ENCODE measurements around the gene ABCB8. TPM values are rescaled to one million over a fixed set of nuclear protein-coding genes. Genes with fewer than 3 reads are reported as not detected.
A peak's percentile ranks its signal among the peaks of the same experiment; 100 is the strongest.

The ABCB8 gene
- total and polyA plus RNA-seq, 9 of the 15 experiments (the other 6 are each of a cell fraction or from before 2014, with no cell fraction given) = 7.6 to 106 (median 36.3) TPM

DNA sequence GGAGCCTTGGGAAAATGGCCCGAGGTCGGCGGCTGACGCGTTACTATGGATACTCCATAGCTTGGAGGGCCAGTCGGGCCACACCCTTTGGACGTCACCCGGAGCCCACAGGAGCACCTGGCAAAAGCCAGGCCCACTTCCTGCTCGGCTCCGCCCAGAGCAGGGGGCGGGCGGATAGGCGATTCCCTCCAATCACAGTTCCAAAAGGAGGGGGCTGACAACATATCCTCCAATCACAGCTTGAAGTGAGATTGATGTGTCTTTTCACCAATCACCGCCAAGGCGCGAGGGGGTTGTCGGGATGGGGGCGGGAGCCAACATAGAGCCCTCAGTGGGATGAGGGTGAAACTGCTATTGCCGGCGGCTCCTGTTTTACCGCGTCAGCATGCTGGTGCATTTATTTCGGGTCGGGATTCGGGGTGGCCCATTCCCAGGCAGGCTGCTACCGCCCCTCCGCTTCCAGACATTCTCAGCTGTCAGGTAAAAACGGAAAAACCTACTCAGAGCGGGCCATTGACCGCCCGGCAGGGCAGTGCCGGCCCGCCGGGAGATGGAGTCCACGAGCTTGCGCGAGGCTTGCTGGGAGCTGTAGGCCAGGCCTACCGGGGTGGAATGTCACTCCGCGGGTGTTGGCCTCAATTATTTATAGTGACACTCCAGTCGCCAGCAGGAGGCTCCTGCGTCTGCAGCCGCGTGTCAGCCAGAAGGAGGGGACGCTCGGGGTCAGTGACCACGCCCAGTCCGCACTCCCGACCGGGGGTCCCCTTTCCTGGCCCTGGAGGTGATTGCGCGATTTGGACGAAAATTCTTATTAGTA is at the start of gene ABCB8 (continued):
- TF ChIP-seq ZNF124 (CRISPR knock-in tag; IDR thresholded peaks at IDR 0.05) = no peak
- no peak for TF ChIP-seq ZNF444 (CRISPR knock-in tag; IDR thresholded peaks at IDR 0.05)
- TF ChIP-seq, protein P1, sequence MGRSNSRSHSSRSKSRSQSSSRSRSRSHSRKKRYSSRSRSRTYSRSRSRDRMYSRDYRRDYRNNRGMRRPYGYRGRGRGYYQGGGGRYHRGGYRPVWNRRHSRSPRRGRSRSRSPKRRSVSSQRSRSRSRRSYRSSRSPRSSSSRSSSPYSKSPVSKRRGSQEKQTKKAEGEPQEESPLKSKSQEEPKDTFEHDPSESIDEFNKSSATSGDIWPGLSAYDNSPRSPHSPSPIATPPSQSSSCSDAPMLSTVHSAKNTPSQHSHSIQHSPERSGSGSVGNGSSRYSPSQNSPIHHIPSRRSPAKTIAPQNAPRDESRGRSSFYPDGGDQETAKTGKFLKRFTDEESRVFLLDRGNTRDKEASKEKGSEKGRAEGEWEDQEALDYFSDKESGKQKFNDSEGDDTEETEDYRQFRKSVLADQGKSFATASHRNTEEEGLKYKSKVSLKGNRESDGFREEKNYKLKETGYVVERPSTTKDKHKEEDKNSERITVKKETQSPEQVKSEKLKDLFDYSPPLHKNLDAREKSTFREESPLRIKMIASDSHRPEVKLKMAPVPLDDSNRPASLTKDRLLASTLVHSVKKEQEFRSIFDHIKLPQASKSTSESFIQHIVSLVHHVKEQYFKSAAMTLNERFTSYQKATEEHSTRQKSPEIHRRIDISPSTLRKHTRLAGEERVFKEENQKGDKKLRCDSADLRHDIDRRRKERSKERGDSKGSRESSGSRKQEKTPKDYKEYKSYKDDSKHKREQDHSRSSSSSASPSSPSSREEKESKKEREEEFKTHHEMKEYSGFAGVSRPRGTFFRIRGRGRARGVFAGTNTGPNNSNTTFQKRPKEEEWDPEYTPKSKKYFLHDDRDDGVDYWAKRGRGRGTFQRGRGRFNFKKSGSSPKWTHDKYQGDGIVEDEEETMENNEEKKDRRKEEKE (IDR thresholded peaks at IDR 0.05; ENCODE audit: borderline replicate concordance in 1 of 2, control insufficient read depth in 1 of 2, low read depth in 2 of 2, low read length in 1 of 2) = peak in 1 of 2 experiments; percentile 69; a peak in 1 of 4 replicates
- TF ChIP-seq SLC30A9 (CRISPR knock-in tag; IDR thresholded peaks at IDR 0.05) = no peak
- no peak for TF ChIP-seq IRF2 (CRISPR knock-in tag; IDR thresholded peaks at IDR 0.05)
- TF ChIP-seq, protein P2, sequence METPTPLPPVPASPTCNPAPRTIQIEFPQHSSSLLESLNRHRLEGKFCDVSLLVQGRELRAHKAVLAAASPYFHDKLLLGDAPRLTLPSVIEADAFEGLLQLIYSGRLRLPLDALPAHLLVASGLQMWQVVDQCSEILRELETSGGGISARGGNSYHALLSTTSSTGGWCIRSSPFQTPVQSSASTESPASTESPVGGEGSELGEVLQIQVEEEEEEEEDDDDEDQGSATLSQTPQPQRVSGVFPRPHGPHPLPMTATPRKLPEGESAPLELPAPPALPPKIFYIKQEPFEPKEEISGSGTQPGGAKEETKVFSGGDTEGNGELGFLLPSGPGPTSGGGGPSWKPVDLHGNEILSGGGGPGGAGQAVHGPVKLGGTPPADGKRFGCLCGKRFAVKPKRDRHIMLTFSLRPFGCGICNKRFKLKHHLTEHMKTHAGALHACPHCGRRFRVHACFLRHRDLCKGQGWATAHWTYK (CRISPR knock-in tag; IDR thresholded peaks at IDR 0.05) = peak; percentile 68; the same call in 1 of the 2 replicates
- no peak for TF ChIP-seq ZNF311 (CRISPR knock-in tag; IDR thresholded peaks at IDR 0.05)
- TF ChIP-seq MTA3 (IDR thresholded peaks at IDR 0.05; ENCODE audit: borderline replicate concordance) = peak; percentile 66
- peak; percentile 93 for TF ChIP-seq LCOR (CRISPR knock-in tag; IDR thresholded peaks at IDR 0.05)
- TF ChIP-seq, protein P3, sequence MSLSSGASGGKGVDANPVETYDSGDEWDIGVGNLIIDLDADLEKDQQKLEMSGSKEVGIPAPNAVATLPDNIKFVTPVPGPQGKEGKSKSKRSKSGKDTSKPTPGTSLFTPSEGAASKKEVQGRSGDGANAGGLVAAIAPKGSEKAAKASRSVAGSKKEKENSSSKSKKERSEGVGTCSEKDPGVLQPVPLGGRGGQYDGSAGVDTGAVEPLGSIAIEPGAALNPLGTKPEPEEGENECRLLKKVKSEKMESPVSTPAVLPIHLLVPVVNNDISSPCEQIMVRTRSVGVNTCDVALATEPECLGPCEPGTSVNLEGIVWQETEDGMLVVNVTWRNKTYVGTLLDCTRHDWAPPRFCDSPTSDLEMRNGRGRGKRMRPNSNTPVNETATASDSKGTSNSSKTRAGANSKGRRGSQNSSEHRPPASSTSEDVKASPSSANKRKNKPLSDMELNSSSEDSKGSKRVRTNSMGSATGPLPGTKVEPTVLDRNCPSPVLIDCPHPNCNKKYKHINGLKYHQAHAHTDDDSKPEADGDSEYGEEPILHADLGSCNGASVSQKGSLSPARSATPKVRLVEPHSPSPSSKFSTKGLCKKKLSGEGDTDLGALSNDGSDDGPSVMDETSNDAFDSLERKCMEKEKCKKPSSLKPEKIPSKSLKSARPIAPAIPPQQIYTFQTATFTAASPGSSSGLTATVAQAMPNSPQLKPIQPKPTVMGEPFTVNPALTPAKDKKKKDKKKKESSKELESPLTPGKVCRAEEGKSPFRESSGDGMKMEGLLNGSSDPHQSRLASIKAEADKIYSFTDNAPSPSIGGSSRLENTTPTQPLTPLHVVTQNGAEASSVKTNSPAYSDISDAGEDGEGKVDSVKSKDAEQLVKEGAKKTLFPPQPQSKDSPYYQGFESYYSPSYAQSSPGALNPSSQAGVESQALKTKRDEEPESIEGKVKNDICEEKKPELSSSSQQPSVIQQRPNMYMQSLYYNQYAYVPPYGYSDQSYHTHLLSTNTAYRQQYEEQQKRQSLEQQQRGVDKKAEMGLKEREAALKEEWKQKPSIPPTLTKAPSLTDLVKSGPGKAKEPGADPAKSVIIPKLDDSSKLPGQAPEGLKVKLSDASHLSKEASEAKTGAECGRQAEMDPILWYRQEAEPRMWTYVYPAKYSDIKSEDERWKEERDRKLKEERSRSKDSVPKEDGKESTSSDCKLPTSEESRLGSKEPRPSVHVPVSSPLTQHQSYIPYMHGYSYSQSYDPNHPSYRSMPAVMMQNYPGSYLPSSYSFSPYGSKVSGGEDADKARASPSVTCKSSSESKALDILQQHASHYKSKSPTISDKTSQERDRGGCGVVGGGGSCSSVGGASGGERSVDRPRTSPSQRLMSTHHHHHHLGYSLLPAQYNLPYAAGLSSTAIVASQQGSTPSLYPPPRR (CRISPR knock-in tag; IDR thresholded peaks at IDR 0.05; ENCODE audit: borderline replicate concordance) = 0 out of 2 replicates have a peak, but pooled peaks have one; percentile 6
- TF ChIP-seq, protein P4, sequence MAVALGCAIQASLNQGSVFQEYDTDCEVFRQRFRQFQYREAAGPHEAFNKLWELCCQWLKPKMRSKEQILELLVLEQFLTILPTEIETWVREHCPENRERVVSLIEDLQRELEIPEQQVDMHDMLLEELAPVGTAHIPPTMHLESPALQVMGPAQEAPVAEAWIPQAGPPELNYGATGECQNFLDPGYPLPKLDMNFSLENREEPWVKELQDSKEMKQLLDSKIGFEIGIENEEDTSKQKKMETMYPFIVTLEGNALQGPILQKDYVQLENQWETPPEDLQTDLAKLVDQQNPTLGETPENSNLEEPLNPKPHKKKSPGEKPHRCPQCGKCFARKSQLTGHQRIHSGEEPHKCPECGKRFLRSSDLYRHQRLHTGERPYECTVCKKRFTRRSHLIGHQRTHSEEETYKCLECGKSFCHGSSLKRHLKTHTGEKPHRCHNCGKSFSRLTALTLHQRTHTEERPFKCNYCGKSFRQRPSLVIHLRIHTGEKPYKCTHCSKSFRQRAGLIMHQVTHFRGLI (CRISPR knock-in tag; IDR thresholded peaks at IDR 0.05) = peak; percentile 27; the same call in 1 of the 2 replicates
- TF ChIP-seq, protein P5, sequence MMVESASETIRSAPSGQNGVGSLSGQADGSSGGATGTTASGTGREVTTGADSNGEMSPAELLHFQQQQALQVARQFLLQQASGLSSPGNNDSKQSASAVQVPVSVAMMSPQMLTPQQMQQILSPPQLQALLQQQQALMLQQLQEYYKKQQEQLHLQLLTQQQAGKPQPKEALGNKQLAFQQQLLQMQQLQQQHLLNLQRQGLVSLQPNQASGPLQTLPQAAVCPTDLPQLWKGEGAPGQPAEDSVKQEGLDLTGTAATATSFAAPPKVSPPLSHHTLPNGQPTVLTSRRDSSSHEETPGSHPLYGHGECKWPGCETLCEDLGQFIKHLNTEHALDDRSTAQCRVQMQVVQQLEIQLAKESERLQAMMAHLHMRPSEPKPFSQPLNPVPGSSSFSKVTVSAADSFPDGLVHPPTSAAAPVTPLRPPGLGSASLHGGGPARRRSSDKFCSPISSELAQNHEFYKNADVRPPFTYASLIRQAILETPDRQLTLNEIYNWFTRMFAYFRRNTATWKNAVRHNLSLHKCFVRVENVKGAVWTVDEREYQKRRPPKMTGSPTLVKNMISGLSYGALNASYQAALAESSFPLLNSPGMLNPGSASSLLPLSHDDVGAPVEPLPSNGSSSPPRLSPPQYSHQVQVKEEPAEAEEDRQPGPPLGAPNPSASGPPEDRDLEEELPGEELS (CRISPR knock-in tag; IDR thresholded peaks at IDR 0.05; ENCODE audit: borderline replicate concordance) = 0 out of 2 replicates have a peak, but pooled peaks have one; percentile 78

Measured in K562 (cell line).